Fibroblast of skin of back (primary cell): Measurements from ENCODE around the gene COX14.
A peak's percentile ranks its signal among the peaks of the same experiment; 100 is the strongest.
"Not testable (repeated sequence)": the region's sequence is repeated elsewhere in the genome, so short reads cannot be mapped to it uniquely, and the experiment has no call there.

Source experiments
- DNase-seq: peaks from one replicate; pipeline ENCODE4 v3.0.0-alpha.2; 2013

COX14 gene

GRCh38 chr12:50109319-50109718 lies 2.7 kb upstream of the COX14 start:
- no peak for DNase-seq

GRCh38 chr12:50110127-50110761 lies 1.8 kb upstream of the COX14 start:
- DNase-seq, result peak; percentile 33

- peak; percentile 52 for DNase-seq
Measured at GRCh38 chr12:50110762-50111351, 1.2 kb upstream of the COX14 start.

- no peak for DNase-seq
Measured at GRCh38 chr12:50111395-50111692, 692 bp upstream of the COX14 start.

- no peak for DNase-seq
Measured at GRCh38 chr12:50112456-50113218, 601 bp downstream of the COX14 start.

GRCh38 chr12:50117057-50117622 lies 5.1 kb downstream of the COX14 start:
- no peak for DNase-seq

GRCh38 chr12:50119387-50119786 lies 7.4 kb downstream of the COX14 start:
- DNase-seq, result no peak

GRCh38 chr12:50120521-50120920 lies 8.5 kb downstream of the COX14 start:
- no peak for DNase-seq

GRCh38 chr12:50120953-50121352 lies 8.9 kb downstream of the COX14 start:
- no peak for DNase-seq

- DNase-seq, result no peak
Measured at GRCh38 chr12:50121641-50122040, 9.6 kb downstream of the COX14 start.

- no peak for DNase-seq
Measured at GRCh38 chr12:50123203-50123602, 11.2 kb downstream of the COX14 start.

GRCh38 chr12:50127546-50127945 lies 15.5 kb downstream of the COX14 start:
- DNase-seq, result no peak

GRCh38 chr12:50129290-50129689 lies 17.3 kb downstream of the COX14 start:
- DNase-seq, result no peak

GRCh38 chr12:50132505-50133135 lies 20.6 kb downstream of the COX14 start:
- DNase-seq, result peak; percentile 31

- DNase-seq, result no peak
Measured at GRCh38 chr12:50142993-50143392, 31.0 kb downstream of the COX14 start.

GRCh38 chr12:50145439-50145838 lies 33.4 kb downstream of the COX14 start:
- no peak for DNase-seq

GRCh38 chr12:50147281-50147680 lies 35.2 kb downstream of the COX14 start:
- no peak for DNase-seq

GRCh38 chr12:50148011-50148410 lies 36.0 kb downstream of the COX14 start:
- DNase-seq, result not testable (repeated sequence)

GRCh38 chr12:50149311-50149710 lies 37.3 kb downstream of the COX14 start:
- DNase-seq, result no peak

- DNase-seq, result no peak
Measured at GRCh38 chr12:50151047-50151687, 39.1 kb downstream of the COX14 start.

- DNase-seq, result not testable (repeated sequence)
Measured at GRCh38 chr12:50154947-50155346, 42.9 kb downstream of the COX14 start.

GRCh38 chr12:50156641-50157040 lies 44.6 kb downstream of the COX14 start:
- no peak for DNase-seq

- no peak for DNase-seq
Measured at GRCh38 chr12:50157259-50157658, 45.2 kb downstream of the COX14 start.
